Stimulated activated naive B cell treated with anti-CD40 and anti-IgM and Interleukin-4, amounts not matched to agents 10 μg/mL and 1 μg/mL and 100 μg/mL, for 72 hours (primary cell): ENCODE measurements around the gene PCDHB15.
"Not testable (repeated sequence)": the region's sequence is repeated elsewhere in the genome, so short reads cannot be mapped to it uniquely, and the experiment has no call there.

Source experiments
- ATAC-seq, 2 donors: fragments of 150-1000 bp; cut with Tn5 transposase; replicated peaks; 2 replicates each; pipeline ENCODE4 v1.10.0; 2021; ENCODE audit warnings: moderate library complexity in 1 of 2
- DNase-seq: peaks from one replicate; pipeline ENCODE4 v3.0.0; 2021
- H3K27ac Mint-ChIP-seq: one replicate; pipeline ENCODE4 v1.8.0; 2022; ENCODE audit warnings: mild to moderate bottlenecking, mixed read lengths
- H3K27me3 Mint-ChIP-seq, 2 donors: one replicate each; pipeline ENCODE4 v1.8.0; 2022; ENCODE audit warnings: mixed read lengths in 2 of 2
- H3K36me3 Mint-ChIP-seq, 2 donors: one replicate each; pipeline ENCODE4 v1.8.0; 2022; ENCODE audit warnings: mixed read lengths in 2 of 2, mild to moderate bottlenecking in 1 of 2
- H3K4me1 Mint-ChIP-seq, 2 donors: one replicate each; pipeline ENCODE4 v1.8.0; 2022; ENCODE audit warnings: mixed read lengths in 2 of 2, mild to moderate bottlenecking in 1 of 2
- H3K4me3 Mint-ChIP-seq, 2 donors: one replicate each; pipeline ENCODE4 v1.8.0; 2022; ENCODE audit warnings: mild to moderate bottlenecking in 2 of 2, mixed read lengths in 2 of 2, moderate library complexity in 1 of 2
- H3K9me3 Mint-ChIP-seq, 2 donors: one replicate each; pipeline ENCODE4 v1.8.0; 2022; ENCODE audit warnings: mixed read lengths in 2 of 2, mild to moderate bottlenecking in 1 of 2

Gene PCDHB15

DNA sequence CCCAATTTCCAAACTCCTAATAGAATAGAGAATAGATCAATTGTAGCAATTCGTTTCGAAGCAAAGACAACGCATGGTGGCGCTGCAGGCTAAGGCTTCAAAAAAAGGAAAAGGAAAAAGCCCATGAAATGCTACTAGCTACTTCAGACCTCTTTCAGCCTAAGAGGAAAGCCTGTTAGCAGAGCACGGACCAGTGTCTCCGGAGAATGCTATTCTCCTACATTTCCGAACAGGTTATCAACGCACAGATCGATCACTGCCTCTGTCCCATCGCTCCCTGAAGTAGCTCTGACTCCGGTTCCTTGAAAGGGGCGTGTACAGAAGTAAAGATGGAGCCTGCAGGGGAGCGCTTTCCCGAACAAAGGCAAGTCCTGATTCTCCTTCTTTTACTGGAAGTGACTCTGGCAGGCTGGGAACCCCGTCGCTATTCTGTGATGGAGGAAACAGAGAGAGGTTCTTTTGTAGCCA is at the start of gene PCDHB15:
Gene PCDHB15 (plus strand): TSS at position 146 of the 468 bp plus-strand sequence. CDS start 184 bp downstream, at position 330.
- Mint-ChIP-seq H3K4me1 (no peaks in the 10 kb centered on the region), H3K36me3 (peaks cover 10 to 31% of the 10 kb centered on the region in 2 donors), H3K27me3 (peaks cover 38 to 64% of the 10 kb centered on the region in 2 donors), H3K4me3 (peak within 1 kb of the TSS in 1 of 2 donors; percentile 28), H3K9me3 (peaks cover 29 to 38% of the 10 kb centered on the region in 2 donors), H3K27ac (peak within 1 kb of the TSS; percentile 3)
- DNase-seq = no peak
- no peak for ATAC-seq

DNA sequence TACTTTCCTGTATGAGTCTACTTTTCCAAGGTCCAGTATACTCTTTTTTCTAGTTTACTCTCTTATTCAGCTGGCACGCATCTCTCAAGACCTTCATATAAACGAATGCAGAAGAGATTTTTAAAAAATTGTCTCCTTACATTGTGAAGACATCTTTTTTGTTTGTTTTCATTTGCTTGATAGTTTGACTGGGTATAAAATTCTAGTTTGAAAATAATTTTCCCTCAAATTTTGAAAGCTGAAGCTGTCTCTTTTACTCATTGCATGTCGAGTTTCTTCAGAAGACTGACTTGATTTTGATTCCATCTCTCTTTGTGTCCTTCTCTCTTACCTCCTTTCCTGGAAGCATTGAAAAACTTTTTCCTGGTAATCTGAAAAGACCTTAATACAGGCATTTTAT is 48.8 kb upstream of the PCDHB15 start:
- Mint-ChIP-seq H3K27me3 (peaks cover 42 to 51% of the 10 kb centered on the region in 2 donors), H3K4me1 (peaks cover 0 to 2% of the 10 kb centered on the region in 2 donors), H3K9me3 (peaks cover 25 to 31% of the 10 kb centered on the region in 2 donors), H3K4me3 (no peak overlapping the region), H3K36me3 (peaks cover 3 to 13% of the 10 kb centered on the region in 2 donors), H3K27ac (no peak overlapping the region)
- DNase-seq (no peak), ATAC-seq (no peak)

DNA sequence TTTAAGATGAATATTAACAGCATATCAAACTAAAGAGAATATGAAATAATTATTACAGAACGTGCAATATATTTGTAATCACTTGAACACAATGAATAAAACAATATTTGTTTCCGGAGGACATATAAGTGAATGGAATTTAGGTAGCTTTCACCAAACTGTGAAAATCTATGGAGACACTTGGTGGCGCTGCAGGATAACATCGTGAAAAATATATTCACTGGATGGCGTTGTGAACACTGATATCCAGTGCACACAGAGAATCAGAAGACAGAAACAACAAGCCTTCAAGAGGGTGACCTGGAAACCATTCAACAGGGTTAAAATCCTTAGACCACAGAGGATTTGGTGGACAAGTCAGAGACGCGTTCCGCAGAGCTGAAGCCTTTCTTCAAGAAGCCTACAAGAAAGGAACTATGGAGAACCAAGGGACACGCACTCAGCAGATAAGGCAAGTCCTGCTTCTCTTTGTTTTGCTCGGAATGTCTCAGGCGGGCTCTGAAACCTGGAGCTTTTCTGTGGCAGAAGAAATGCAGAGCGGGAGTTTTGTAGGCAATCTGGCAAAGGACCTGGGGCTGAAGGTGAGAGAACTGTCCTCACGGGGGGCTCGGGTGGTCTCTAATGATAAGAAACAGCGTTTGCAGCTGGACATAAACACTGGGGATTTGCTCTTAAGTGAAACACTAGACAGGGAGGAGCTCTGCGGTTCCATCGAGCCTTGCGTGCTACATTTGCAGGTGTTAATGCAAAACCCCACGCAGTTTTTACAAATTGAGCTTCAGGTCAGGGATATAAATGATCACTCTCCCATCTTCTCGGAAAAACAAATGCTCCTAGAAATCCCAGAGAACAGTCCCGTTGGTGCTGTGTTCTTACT is 45.6 kb upstream of the PCDHB15 start, which contains the start of gene PCDHB11:
Gene PCDHB11 (plus strand): TSS at position 269 of the 877 bp plus-strand sequence. CDS start 148 bp downstream, at position 417.
- Mint-ChIP-seq H3K27ac (peak within 1 kb of the TSS; percentile 47), H3K27me3 (peaks cover 40 to 41% of the 10 kb centered on the region in 2 donors)

DNA sequence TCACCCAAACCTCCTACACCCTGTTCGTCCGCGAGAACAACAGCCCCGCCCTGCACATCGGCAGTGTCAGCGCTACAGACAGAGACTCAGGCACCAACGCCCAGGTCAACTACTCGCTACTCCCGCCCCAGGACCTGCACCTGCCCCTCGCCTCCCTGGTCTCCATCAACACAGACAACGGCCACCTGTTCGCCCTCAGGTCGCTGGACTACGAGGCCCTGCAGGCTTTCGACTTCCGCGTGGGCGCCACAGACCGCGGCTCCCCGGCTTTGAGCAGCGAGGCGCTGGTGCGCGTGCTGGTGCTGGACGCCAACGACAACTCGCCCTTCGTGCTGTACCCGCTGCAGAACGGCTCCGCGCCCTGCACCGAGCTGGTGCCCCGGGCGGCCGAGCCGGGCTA is 44.1 kb upstream of the PCDHB15 start:
- H3K27me3 Mint-ChIP-seq = peaks cover 41 to 45% of the 10 kb centered on the region in 2 donors
- H3K9me3 Mint-ChIP-seq = peaks cover 22 to 25% of the 10 kb centered on the region in 2 donors
- DNase-seq, H3K36me3 Mint-ChIP-seq, H3K4me3 Mint-ChIP-seq, ATAC-seq, H3K4me1 Mint-ChIP-seq, H3K27ac Mint-ChIP-seq: not testable (repeated sequence)

More for the DNA sequence above, 45.6 kb upstream of the PCDHB15 start, which contains the start of gene PCDHB11:
- peaks cover 3 to 7% of the 10 kb centered on the region in 2 donors for H3K36me3 Mint-ChIP-seq
- no peak for DNase-seq
- ATAC-seq = no peak
- no peak within 1 kb of the TSS for H3K4me3 Mint-ChIP-seq
- peaks cover 22 to 27% of the 10 kb centered on the region in 2 donors for H3K9me3 Mint-ChIP-seq
- no peaks in the 10 kb centered on the region for H3K4me1 Mint-ChIP-seq

DNA sequence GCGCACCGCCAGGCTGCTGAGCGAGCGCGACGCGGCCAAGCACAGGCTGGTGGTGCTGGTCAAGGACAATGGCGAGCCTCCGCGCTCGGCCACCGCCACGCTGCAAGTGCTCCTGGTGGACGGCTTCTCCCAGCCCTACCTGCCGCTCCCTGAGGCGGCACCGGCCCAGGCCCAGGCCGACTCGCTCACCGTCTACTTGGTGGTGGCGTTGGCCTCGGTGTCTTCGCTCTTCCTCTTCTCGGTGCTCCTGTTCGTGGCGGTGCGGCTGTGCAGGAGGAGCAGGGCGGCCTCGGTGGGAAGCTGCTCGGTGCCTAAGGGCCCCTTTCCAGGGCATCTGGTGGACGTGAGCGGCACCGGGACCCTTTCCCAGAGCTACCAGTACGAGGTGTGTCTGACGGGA is 43.5 kb upstream of the PCDHB15 start:
- peaks cover 20% of the 10 kb centered on the region in 2 donors for H3K9me3 Mint-ChIP-seq
- not testable (repeated sequence) for H3K27ac Mint-ChIP-seq, DNase-seq, H3K36me3 Mint-ChIP-seq, H3K4me1 Mint-ChIP-seq, ATAC-seq, H3K4me3 Mint-ChIP-seq
- peaks cover 45 to 49% of the 10 kb centered on the region in 2 donors for H3K27me3 Mint-ChIP-seq

- H3K36me3 Mint-ChIP-seq = peaks cover 6 to 8% of the 10 kb centered on the region in 2 donors
- peaks cover 48 to 57% of the 10 kb centered on the region in 2 donors for H3K27me3 Mint-ChIP-seq
- no peak within 1 kb of the TSS for H3K4me3 Mint-ChIP-seq
- ATAC-seq (no peak), DNase-seq (no peak)
- no peak within 1 kb of the TSS for H3K27ac Mint-ChIP-seq
- H3K9me3 Mint-ChIP-seq = peaks cover 6 to 7% of the 10 kb centered on the region in 2 donors
- H3K4me1 Mint-ChIP-seq = no peaks in the 10 kb centered on the region
Observed at GRCh38 chr5:141208478-141208877, 36.7 kb upstream of the PCDHB15 start, which contains the start of gene PCDHB12. Gene PCDHB12, plus strand, starts transcription at chr5:141208719. Its CDS starts 189 bp downstream, at chr5:141208908.

DNA sequence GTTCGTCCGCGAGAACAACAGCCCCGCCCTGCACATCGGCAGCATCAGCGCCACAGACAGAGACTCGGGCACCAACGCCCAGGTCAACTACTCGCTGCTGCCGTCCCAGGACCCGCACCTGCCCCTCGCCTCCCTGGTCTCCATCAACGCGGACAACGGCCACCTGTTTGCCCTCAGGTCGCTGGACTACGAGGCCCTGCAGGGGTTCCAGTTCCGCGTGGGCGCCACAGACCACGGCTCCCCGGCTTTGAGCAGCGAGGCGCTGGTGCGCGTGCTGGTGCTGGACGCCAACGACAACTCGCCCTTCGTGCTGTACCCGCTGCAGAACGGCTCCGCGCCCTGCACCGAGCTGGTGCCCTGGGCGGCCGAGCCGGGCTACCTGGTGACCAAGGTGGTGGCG is 34.9 kb upstream of the PCDHB15 start:
- Mint-ChIP-seq H3K9me3 (peaks cover 6 to 11% of the 10 kb centered on the region in 2 donors), H3K27me3 (peaks cover 57 to 66% of the 10 kb centered on the region in 2 donors), H3K36me3 (peaks cover 6 to 12% of the 10 kb centered on the region in 2 donors)
- not testable (repeated sequence) for H3K4me3 Mint-ChIP-seq, DNase-seq, H3K4me1 Mint-ChIP-seq, H3K27ac Mint-ChIP-seq, ATAC-seq

GRCh38 chr5:141210849-141211248 is 34.3 kb upstream of the PCDHB15 start:
- Mint-ChIP-seq H3K27ac (peak overlapping the region; percentile 85), H3K4me3 (peak overlapping the region in 1 of 2 donors; percentile 14), H3K9me3 (peaks cover 6 to 13% of the 10 kb centered on the region in 2 donors), H3K36me3 (peaks cover 6 to 13% of the 10 kb centered on the region in 2 donors), H3K27me3 (peaks cover 62 to 67% of the 10 kb centered on the region in 2 donors)
- not testable (repeated sequence) for DNase-seq, H3K4me1 Mint-ChIP-seq, ATAC-seq

DNA sequence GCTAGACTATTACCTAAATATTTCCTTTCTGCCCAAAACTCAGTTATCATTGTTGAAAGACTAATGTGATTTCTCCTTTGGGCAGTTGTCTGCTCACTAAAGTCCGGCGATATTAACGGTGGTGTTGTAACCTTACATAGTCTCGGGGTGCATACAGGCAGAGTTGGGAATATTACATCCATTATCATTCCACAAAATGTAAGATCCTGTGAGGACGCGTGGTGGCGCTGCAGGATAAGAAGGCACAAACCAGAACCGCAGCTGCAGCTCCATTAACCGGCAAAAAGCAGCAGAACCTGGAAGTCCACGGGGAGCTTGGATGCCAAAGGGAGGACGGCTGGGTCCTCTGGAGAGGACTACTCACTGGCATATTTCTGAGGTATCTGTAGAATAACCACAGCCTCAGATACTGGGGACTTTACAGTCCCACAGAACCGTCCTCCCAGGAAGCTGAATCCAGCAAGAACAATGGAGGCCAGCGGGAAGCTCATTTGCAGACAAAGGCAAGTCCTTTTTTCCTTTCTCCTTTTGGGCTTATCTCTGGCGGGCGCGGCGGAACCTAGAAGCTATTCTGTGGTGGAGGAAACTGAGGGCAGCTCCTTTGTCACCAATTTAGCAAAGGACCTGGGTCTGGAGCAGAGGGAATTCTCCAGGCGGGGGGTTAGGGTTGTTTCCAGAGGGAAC is 31.4 kb upstream of the PCDHB15 start, which contains the start of gene PCDHB13:
Gene PCDHB13 (plus strand): TSS at position 264 of the 684 bp plus-strand sequence. CDS start 205 bp downstream, at position 469.
- peaks cover 50 to 60% of the 10 kb centered on the region in 2 donors for H3K27me3 Mint-ChIP-seq
- H3K4me1 Mint-ChIP-seq = not testable (repeated sequence)
- peaks cover 6 to 25% of the 10 kb centered on the region in 2 donors for H3K9me3 Mint-ChIP-seq

GRCh38 chr5:141214583-141214982 is 30.6 kb upstream of the PCDHB15 start:
- not testable (repeated sequence) for H3K4me3 Mint-ChIP-seq, H3K27ac Mint-ChIP-seq, ATAC-seq, DNase-seq, H3K4me1 Mint-ChIP-seq
- Mint-ChIP-seq H3K27me3 (peaks cover 47 to 55% of the 10 kb centered on the region in 2 donors), H3K9me3 (peaks cover 6 to 29% of the 10 kb centered on the region in 2 donors), H3K36me3 (peaks cover 6 to 19% of the 10 kb centered on the region in 2 donors)

More for the DNA sequence above, 31.4 kb upstream of the PCDHB15 start, which contains the start of gene PCDHB13:
- not testable (repeated sequence) for DNase-seq, ATAC-seq, H3K4me3 Mint-ChIP-seq, H3K27ac Mint-ChIP-seq
- peaks cover 6 to 17% of the 10 kb centered on the region in 2 donors for H3K36me3 Mint-ChIP-seq

DNA sequence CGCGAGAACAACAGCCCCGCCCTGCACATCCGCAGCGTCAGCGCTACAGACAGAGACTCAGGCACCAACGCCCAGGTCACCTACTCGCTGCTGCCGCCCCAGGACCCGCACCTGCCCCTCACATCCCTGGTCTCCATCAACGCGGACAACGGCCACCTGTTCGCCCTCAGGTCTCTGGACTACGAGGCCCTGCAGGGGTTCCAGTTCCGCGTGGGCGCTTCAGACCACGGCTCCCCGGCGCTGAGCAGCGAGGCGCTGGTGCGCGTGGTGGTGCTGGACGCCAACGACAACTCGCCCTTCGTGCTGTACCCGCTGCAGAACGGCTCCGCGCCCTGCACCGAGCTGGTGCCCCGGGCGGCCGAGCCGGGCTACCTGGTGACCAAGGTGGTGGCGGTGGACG is 29.7 kb upstream of the PCDHB15 start:
- ATAC-seq, H3K4me3 Mint-ChIP-seq, DNase-seq, H3K27ac Mint-ChIP-seq, H3K4me1 Mint-ChIP-seq: not testable (repeated sequence)
- Mint-ChIP-seq H3K36me3 (peaks cover 3 to 21% of the 10 kb centered on the region in 2 donors), H3K27me3 (peaks cover 47 to 58% of the 10 kb centered on the region in 2 donors), H3K9me3 (peaks cover 5 to 30% of the 10 kb centered on the region in 2 donors)

DNA sequence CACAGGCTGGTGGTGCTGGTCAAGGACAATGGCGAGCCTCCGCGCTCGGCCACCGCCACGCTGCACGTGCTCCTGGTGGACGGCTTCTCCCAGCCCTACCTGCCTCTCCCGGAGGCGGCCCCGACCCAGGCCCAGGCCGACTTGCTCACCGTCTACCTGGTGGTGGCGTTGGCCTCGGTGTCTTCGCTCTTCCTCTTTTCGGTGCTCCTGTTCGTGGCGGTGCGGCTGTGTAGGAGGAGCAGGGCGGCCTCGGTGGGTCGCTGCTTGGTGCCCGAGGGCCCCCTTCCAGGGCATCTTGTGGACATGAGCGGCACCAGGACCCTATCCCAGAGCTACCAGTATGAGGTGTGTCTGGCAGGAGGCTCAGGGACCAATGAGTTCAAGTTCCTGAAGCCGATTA is 29.2 kb upstream of the PCDHB15 start:
- Mint-ChIP-seq H3K9me3 (peaks cover 2 to 28% of the 10 kb centered on the region in 2 donors), H3K27me3 (peaks cover 46 to 56% of the 10 kb centered on the region in 2 donors), H3K36me3 (peaks cover 0 to 17% of the 10 kb centered on the region in 2 donors)
- H3K4me3 Mint-ChIP-seq, DNase-seq, H3K27ac Mint-ChIP-seq, ATAC-seq, H3K4me1 Mint-ChIP-seq: not testable (repeated sequence)

- ATAC-seq (no peak), DNase-seq (no peak)
- Mint-ChIP-seq H3K4me3 (peak within 1 kb of the TSS; percentile 20 to 22), H3K27ac (no peak within 1 kb of the TSS), H3K36me3 (peaks cover 3 to 11% of the 10 kb centered on the region in 2 donors), H3K9me3 (peaks cover 9 to 21% of the 10 kb centered on the region in 2 donors), H3K4me1 (no peaks in the 10 kb centered on the region), H3K27me3 (peaks cover 51 to 77% of the 10 kb centered on the region in 2 donors)
Observed at GRCh38 chr5:141223112-141223783, 21.9 kb upstream of the PCDHB15 start, which contains the start of gene PCDHB14. Gene PCDHB14, plus strand, starts transcription at chr5:141223343. Its CDS starts 163 bp downstream, at chr5:141223506.
